MM.1S (cell line): ENCODE data around the gene SMC3.

ENCODE experiments used
- DNase-seq: peaks from one replicate; pipeline ENCODE4 v3.0.0-alpha.2; 2015
- H2AFZ ChIP-seq: fragments of 300-600 bp; sonication (generic); 2 replicates; pipeline ENCODE4 v1.6.0; 2016; ENCODE audit warnings: antibody characterized with exemption, low read length
- H3F3A ChIP-seq: fragments of 300-600 bp; sonication (generic); 2 replicates; pipeline ENCODE4 v1.6.1; 2016; ENCODE audit warnings: mild to moderate bottlenecking, antibody characterized with exemption, low read length, moderate library complexity, mixed read lengths; ENCODE audit not compliant: insufficient read depth
- H3K27ac ChIP-seq: fragments of 300-600 bp; sonication (generic); 2 replicates; pipeline ENCODE4 v1.5.1; 2016; ENCODE audit warnings: mild to moderate bottlenecking, low read length
- H3K27me3 ChIP-seq: fragments of 300-600 bp; sonication (generic); replicated peaks from 2 replicates; pipeline ENCODE4 v1.6.0; 2016; ENCODE audit warnings: low read length; ENCODE audit not compliant: insufficient read depth
- H3K36me3 ChIP-seq: fragments of 300-600 bp; sonication (generic); replicated peaks from 2 replicates; pipeline ENCODE4 v1.6.1; 2016; ENCODE audit warnings: mild to moderate bottlenecking, low read length, mixed read lengths; ENCODE audit not compliant: insufficient read depth
- H3K4me1 ChIP-seq: fragments of 300-600 bp; sonication (generic); 2 replicates; pipeline ENCODE4 v1.6.1; 2016; ENCODE audit warnings: low read length, mixed read lengths
- H3K4me2 ChIP-seq: fragments of 300-600 bp; sonication (generic); 2 replicates; pipeline ENCODE4 v1.6.0; 2016; ENCODE audit warnings: low read depth, low read length
- H3K4me3 ChIP-seq: fragments of 300-600 bp; sonication (generic); 2 replicates; pipeline ENCODE4 v1.5.1; 2016; ENCODE audit warnings: low read length, mixed read lengths
- H3K79me2 ChIP-seq: fragments of 300-600 bp; sonication (generic); 2 replicates; pipeline ENCODE4 v1.6.1; 2016; ENCODE audit warnings: mixed run types, low read length, mixed read lengths
- H3K9ac ChIP-seq: fragments of 300-600 bp; sonication (generic); 2 replicates; pipeline ENCODE4 v1.6.1; 2016; ENCODE audit warnings: low read length, mixed read lengths
- H3K9me2 ChIP-seq: fragments of 300-600 bp; sonication (generic); replicated peaks from 2 replicates; pipeline ENCODE4 v1.6.1; 2016; ENCODE audit warnings: mild to moderate bottlenecking, low read length, mixed read lengths; ENCODE audit not compliant: insufficient read depth
- H3K9me3 ChIP-seq: fragments of 300-600 bp; sonication (generic); replicated peaks from 2 replicates; pipeline ENCODE4 v1.6.1; 2016; ENCODE audit warnings: mild to moderate bottlenecking, low read length, mixed read lengths; ENCODE audit not compliant: insufficient read depth
- H4K20me1 ChIP-seq: fragments of 300-600 bp; sonication (generic); 2 replicates; pipeline ENCODE4 v1.6.1; 2016; ENCODE audit warnings: mild to moderate bottlenecking, low read length, moderate library complexity, mixed read lengths; ENCODE audit not compliant: insufficient read depth
- CTCF ChIP-seq: fragments of 300-600 bp; sonication (generic); IDR thresholded peaks from 2 replicates; pipeline ENCODE4 v1.5.1; 2016; ENCODE audit warnings: antibody characterized with exemption, low read length, mixed read lengths
- EZH2 ChIP-seq: fragments of 300-600 bp; sonication (generic); optimal IDR thresholded peaks from 2 replicates; pipeline ENCODE3; 2017; ENCODE audit warnings: low read depth, mild to moderate bottlenecking, antibody characterized with exemption, low read length, mixed read lengths
- EZH2phosphoT487 ChIP-seq: fragments of 300-600 bp; sonication (generic); IDR thresholded peaks from 2 replicates; pipeline ENCODE4 v1.6.1; 2018; ENCODE audit warnings: antibody characterized with exemption, low read length

SMC3 gene

GRCh38 chr10:110561292-110561691 is 6.2 kb upstream of the SMC3 start:
- H3K36me3 ChIP-seq, result no peaks in the 10 kb centered on the region
- H4K20me1 ChIP-seq, result no peaks in the 10 kb centered on the region
- H3K9me3 ChIP-seq, result no peaks in the 10 kb centered on the region
- no peak overlapping the region for H3K27ac ChIP-seq
- TF ChIP-seq CTCF (no peak), EZH2 (no peak), EZH2phosphoT487 (no peak)
- H3K4me2 ChIP-seq, result no peak overlapping the region
- H3K27me3 ChIP-seq, result no peaks in the 10 kb centered on the region
- no peak overlapping the region for H3K4me3 ChIP-seq
- H2AFZ ChIP-seq, result no peak overlapping the region
- no peaks in the 10 kb centered on the region for H3K79me2 ChIP-seq
- H3K4me1 ChIP-seq, result no peaks in the 10 kb centered on the region
- H3K9me2 ChIP-seq, result no peaks in the 10 kb centered on the region
- DNase-seq, result no peak
- no peaks in the 10 kb centered on the region for H3F3A ChIP-seq
- H3K9ac ChIP-seq, result no peak overlapping the region

GRCh38 chr10:110562348-110562747 is 5.1 kb upstream of the SMC3 start:
- H3K4me3 ChIP-seq, result no peak overlapping the region
- TF ChIP-seq EZH2phosphoT487 (no peak), CTCF (no peak), EZH2 (no peak)
- no peak overlapping the region for H2AFZ ChIP-seq
- no peak overlapping the region for H3K27ac ChIP-seq
- H4K20me1 ChIP-seq, result no peaks in the 10 kb centered on the region
- no peaks in the 10 kb centered on the region for H3K4me1 ChIP-seq
- H3K36me3 ChIP-seq, result no peaks in the 10 kb centered on the region
- no peak for DNase-seq
- H3K9me3 ChIP-seq, result no peaks in the 10 kb centered on the region
- H3K4me2 ChIP-seq, result no peak overlapping the region
- H3K27me3 ChIP-seq, result no peaks in the 10 kb centered on the region
- H3K9me2 ChIP-seq, result no peaks in the 10 kb centered on the region
- H3F3A ChIP-seq, result no peaks in the 10 kb centered on the region
- H3K9ac ChIP-seq, result no peak overlapping the region
- H3K79me2 ChIP-seq, result no peaks in the 10 kb centered on the region

- Histone ChIP-seq H3K4me2 (no peak overlapping the region), H3K9me3 (no peaks in the 10 kb centered on the region), H4K20me1 (no peaks in the 10 kb centered on the region), H3K27ac (no peak overlapping the region), H3K79me2 (peaks cover 7% of the 10 kb centered on the region), H3K9me2 (no peaks in the 10 kb centered on the region), H3F3A (peaks cover 4% of the 10 kb centered on the region; the same call in 1 of the 2 replicates), H3K4me1 (no peaks in the 10 kb centered on the region), H3K4me3 (no peak overlapping the region), H2AFZ (no peak overlapping the region), H3K9ac (no peak overlapping the region), H3K36me3 (no peaks in the 10 kb centered on the region), H3K27me3 (no peaks in the 10 kb centered on the region)
- DNase-seq, result no peak
- no peak for TF ChIP-seq EZH2phosphoT487
- no peak for TF ChIP-seq EZH2
- no peak for TF ChIP-seq CTCF
Observed at GRCh38 chr10:110563132-110563531, 4.4 kb upstream of the SMC3 start.
